ENCODE results near the gene MTHFD2. TPM values are rescaled to one million over a fixed set of nuclear protein-coding genes. Genes with fewer than 3 reads are reported as not detected.

The MTHFD2 gene
- total and polyA plus RNA-seq, 10 donors = 17.8 to 71.1 (median 39.8) TPM

- intact Hi-C loops (cut with DNase I; ENCODE audit: low total_unique reads) = no loop called here
- WGBS, 5 donors = 43 to 68% (median 58%) methylated on average over 2 of the region's 2 CpGs
- no peaks in the 10 kb centered on the region for H3K27me3 ChIP-seq (replicated peaks in 1 of 7)
- peaks cover 0 to 11% (median 8%) of the 10 kb centered on the region in 8 donors for H3K9me3 ChIP-seq
- no peak overlapping the region for H3K4me3 ChIP-seq
- no peak for TF ChIP-seq CTCF (IDR thresholded peaks at IDR 0.05 in 8 of 11, conservative IDR thresholded peaks at IDR 0.05 in 3 of 11)
- TF ChIP-seq POLR2AphosphoS5 (IDR thresholded peaks at IDR 0.05) = no peak
- TF ChIP-seq POLR2A (IDR thresholded peaks at IDR 0.05) = no peak
- H3K36me3 ChIP-seq = peaks cover 12 to 92% (median 86%) of the 10 kb centered on the region in 6 donors
- H3K4me1 ChIP-seq = peaks cover 6 to 58% (median 14%) of the 10 kb centered on the region in 6 donors
- H3K27ac ChIP-seq = no peak overlapping the region
- DNase-seq = no peak
These were observed 29.7 kb upstream of the MTHFD2 start for GRCh38 chr2:74168739-74169138.

GRCh38 chr2:74174909-74175308, 23.5 kb upstream of the MTHFD2 start:
- DNase-seq = no peak
- 76 to 95% (median 91%) methylated on average over 1 of the region's 1 CpG for WGBS, 5 donors
- Histone ChIP-seq H3K4me3 (no peak overlapping the region), H3K9me3 (no peaks in the 10 kb centered on the region), H3K4me1 (peaks cover 37 to 82% (median 63%) of the 10 kb centered on the region in 6 donors), H3K27me3 (replicated peaks in 1 of 7) (no peaks in the 10 kb centered on the region), H3K27ac (no peak overlapping the region), H3K36me3 (peaks cover 8 to 42% (median 26%) of the 10 kb centered on the region in 6 donors)
- TF ChIP-seq POLR2A (IDR thresholded peaks at IDR 0.05) (no peak), POLR2AphosphoS5 (IDR thresholded peaks at IDR 0.05) (no peak), CTCF (IDR thresholded peaks at IDR 0.05 in 8 of 11, conservative IDR thresholded peaks at IDR 0.05 in 3 of 11) (no peak)
- intact Hi-C loops (cut with DNase I; ENCODE audit: low total_unique reads) = no loop called here

GRCh38 chr2:74177696-74178095, 20.7 kb upstream of the MTHFD2 start:
- Histone ChIP-seq H3K27me3 (replicated peaks in 1 of 7) (no peaks in the 10 kb centered on the region), H3K4me3 (peak overlapping the region; percentile 62 to 93 (median 79)), H3K27ac (peak overlapping the region; percentile 93 to 99 (median 98)), H3K36me3 (peaks cover 0 to 14% (median 0%) of the 10 kb centered on the region in 6 donors), H3K4me1 (peaks cover 31 to 89% (median 73%) of the 10 kb centered on the region in 6 donors), H3K9me3 (no peaks in the 10 kb centered on the region)
- TF ChIP-seq CTCF (IDR thresholded peaks at IDR 0.05 in 8 of 11, conservative IDR thresholded peaks at IDR 0.05 in 3 of 11) = no peak
- intact Hi-C loops (cut with DNase I; ENCODE audit: low total_unique reads) = no loop called here
- no peak for DNase-seq

- H3K27ac ChIP-seq = peak within 1 kb of the TSS; percentile 93 to 99 (median 98)
- H3K4me3 ChIP-seq = peak within 1 kb of the TSS; percentile 62 to 93 (median 79)
- intact Hi-C loops (cut with DNase I; ENCODE audit: low total_unique reads) = no loop called here
- no peaks in the 10 kb centered on the region for H3K27me3 ChIP-seq (replicated peaks in 1 of 7)
- H3K9me3 ChIP-seq = no peaks in the 10 kb centered on the region
- peak; percentile 99 for DNase-seq
- peaks cover 0 to 12% (median 0%) of the 10 kb centered on the region in 6 donors for H3K36me3 ChIP-seq
- TF ChIP-seq POLR2AphosphoS5 (IDR thresholded peaks at IDR 0.05) (peak; percentile 97 to 99 (median 98)), CTCF (IDR thresholded peaks at IDR 0.05 in 8 of 11, conservative IDR thresholded peaks at IDR 0.05 in 3 of 11) (peak in 5 of 11 experiments; percentile 19 to 65 (median 38)), POLR2A (IDR thresholded peaks at IDR 0.05) (peak; percentile 72 to 86 (median 75))
- H3K4me1 ChIP-seq = peaks cover 31 to 88% (median 68%) of the 10 kb centered on the region in 6 donors
- 0 to 1% (median 1%) methylated on average over 32 to 84 of the region's 84 CpGs for WGBS, 5 donors
These were observed 20.0 kb upstream of the MTHFD2 start, which contains the start of gene MOB1A for GRCh38 chr2:74178211-74179062. Gene MOB1A, minus strand, starts transcription at chr2:74178879. Its CDS starts 205 bp downstream, at chr2:74178674.
